HG02763 (cell line): ENCODE results near the gene CBLB.
"Not testable (repeated sequence)": the region's sequence is repeated elsewhere in the genome, so short reads cannot be mapped to it uniquely, and the experiment has no call there.

Experiments
- ATAC-seq: cut with Tn5 transposase; IDR thresholded peaks from one replicate; pipeline ENCODE4 v1.9.1; 2021; ENCODE audit warnings: mild to moderate bottlenecking, moderate library complexity; ENCODE audit not compliant: unreplicated experiment

Gene CBLB

GRCh38 chr3:105762749-105763658 is 105.8 kb downstream of the CBLB start:
- no peak for ATAC-seq

GRCh38 chr3:105762214-105762613 is 106.6 kb downstream of the CBLB start:
- ATAC-seq, result not testable (repeated sequence)

GRCh38 chr3:105759442-105760078 is 109.3 kb downstream of the CBLB start:
- no peak for ATAC-seq

GRCh38 chr3:105758451-105758850 is 110.4 kb downstream of the CBLB start:
- ATAC-seq, result no peak

GRCh38 chr3:105755121-105755886 is 113.5 kb downstream of the CBLB start:
- ATAC-seq, result no peak

- no peak for ATAC-seq
Measured at GRCh38 chr3:105752791-105753415, 115.9 kb downstream of the CBLB start.

GRCh38 chr3:105747696-105748095 is 121.1 kb downstream of the CBLB start:
- no peak for ATAC-seq

- ATAC-seq, result no peak
Measured at GRCh38 chr3:105747060-105747541, 121.7 kb downstream of the CBLB start.

GRCh38 chr3:105746231-105746996 is 122.4 kb downstream of the CBLB start:
- ATAC-seq, result no peak

GRCh38 chr3:105745046-105745445 is 123.8 kb downstream of the CBLB start:
- no peak for ATAC-seq

- ATAC-seq, result no peak
Measured at GRCh38 chr3:105744202-105744601, 124.6 kb downstream of the CBLB start.

- no peak for ATAC-seq
Measured at GRCh38 chr3:105733356-105733755, 135.5 kb downstream of the CBLB start.

GRCh38 chr3:105731686-105732085 is 137.1 kb downstream of the CBLB start:
- no peak for ATAC-seq

- ATAC-seq, result no peak
Measured at GRCh38 chr3:105730801-105731354, 137.9 kb downstream of the CBLB start.

- ATAC-seq, result no peak
Measured at GRCh38 chr3:105729667-105730066, 139.1 kb downstream of the CBLB start.

GRCh38 chr3:105728771-105729312 is 140.0 kb downstream of the CBLB start:
- ATAC-seq, result no peak

GRCh38 chr3:105727036-105727435 is 141.8 kb downstream of the CBLB start:
- not testable (repeated sequence) for ATAC-seq

GRCh38 chr3:105722943-105723556 is 145.8 kb downstream of the CBLB start:
- ATAC-seq, result peak; percentile 100

GRCh38 chr3:105719791-105720190 is 149.0 kb downstream of the CBLB start:
- no peak for ATAC-seq
